Adipose tissue (tissue), 3 donors: ENCODE results near the gene EEF1AKMT4. TPM values are rescaled to one million over a fixed set of nuclear protein-coding genes. Genes with fewer than 3 reads are reported as not detected.

Experiments used
- H3K27ac ChIP-seq: one replicate; pipeline ENCODE4 v1.5.1; 2013; ENCODE audit warnings: low read depth, low read length
- WGBS, 3 donors: extraction: QIAGEN DNeasy Blood & Tissue Kit; methylation state at CpG; one replicate each; pipeline ENCODE4 v1.1.7; 2013; 5-methylcytosine and 5-hydroxymethylcytosine counted together
- polyA plus RNA-seq, 3 donors: library from polyadenylated mRNA; stranded (reverse); fragments of 200-250 nt; gene quantifications; one replicate each; pipeline ENCODE4 v1.2.3, GENCODE V29; 2013
- donor health status: healthy with polysubstance abuse.
- donor health status: Bipolar disorder and iron deficiency.
- donor health status: healthy.

The EEF1AKMT4 gene
- polyA plus RNA-seq, 3 donors, result 2.1 to 8.0 (median 4.4) TPM

- WGBS, 3 donors, result 17 to 38% (median 32%) methylated on average over 4 of the region's 4 CpGs
- H3K27ac ChIP-seq, result no peak overlapping the region
Observed at GRCh38 chr3:184234224-184234623, 15.2 kb upstream of the EEF1AKMT4 start.

- no peak overlapping the region for H3K27ac ChIP-seq
- WGBS, 3 donors, result 85 to 90% (median 87%) methylated on average over 18 to 19 of the region's 19 CpGs
Observed at GRCh38 chr3:184234671-184235380, 14.6 kb upstream of the EEF1AKMT4 start.

GRCh38 chr3:184235381-184236032 lies 14.0 kb upstream of the EEF1AKMT4 start:
- H3K27ac ChIP-seq, result no peak overlapping the region
- WGBS, 3 donors, result 79 to 95% (median 81%) methylated on average over 4 of the region's 4 CpGs

- 59 to 70% (median 65%) methylated on average over 14 of the region's 14 CpGs for WGBS, 3 donors
Observed at GRCh38 chr3:184236033-184236410, 13.4 kb upstream of the EEF1AKMT4 start.

DNA sequence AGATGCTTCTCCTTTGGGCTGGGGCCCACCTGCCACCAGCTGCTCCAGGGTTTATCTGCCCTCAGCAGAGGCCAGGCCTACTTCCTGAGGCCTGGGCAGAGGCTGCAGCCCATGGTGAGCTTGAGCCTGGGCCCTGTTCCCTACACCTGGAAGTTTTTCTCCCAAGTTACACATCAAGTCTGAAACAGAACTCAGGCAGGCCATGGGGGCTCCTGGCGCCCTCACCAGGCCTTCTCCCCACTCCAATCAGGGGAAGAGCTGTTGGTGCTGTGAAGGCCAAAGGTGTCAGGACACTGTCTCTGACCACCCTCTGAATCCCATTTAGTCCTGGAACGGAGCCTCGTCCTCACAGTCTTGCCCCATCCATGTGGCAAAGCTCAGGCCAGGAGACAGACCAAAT lies 12.8 kb upstream of the EEF1AKMT4 start:
- no peak overlapping the region for H3K27ac ChIP-seq
- 83 to 97% (median 86%) methylated on average over 3 of the region's 3 CpGs for WGBS, 3 donors

More at GRCh38 chr3:184236033-184236410, 13.4 kb upstream of the EEF1AKMT4 start:
- no peak overlapping the region for H3K27ac ChIP-seq

DNA sequence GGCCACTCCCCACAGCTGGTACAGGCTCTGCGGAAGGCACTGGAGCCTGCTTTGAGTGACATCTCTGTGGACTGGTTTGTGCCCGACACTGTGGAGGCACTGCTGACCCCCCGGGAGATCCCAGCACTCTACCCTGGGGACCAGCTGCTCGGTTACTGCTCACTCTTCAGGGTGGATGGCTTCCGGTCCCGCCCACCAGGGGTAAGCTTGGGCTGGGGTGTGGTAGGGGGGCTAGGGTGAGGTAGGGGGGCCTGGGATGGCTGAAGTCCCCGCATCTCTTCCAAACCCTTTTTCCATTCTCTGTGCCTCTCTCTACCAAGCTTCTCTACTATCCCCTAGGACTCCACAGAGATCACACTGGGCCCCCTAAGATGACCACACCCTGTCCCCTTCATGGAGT lies 12.3 kb upstream of the EEF1AKMT4 start:
- no peak overlapping the region for H3K27ac ChIP-seq
- 77 to 83% (median 80%) methylated on average over 7 of the region's 7 CpGs for WGBS, 3 donors

DNA sequence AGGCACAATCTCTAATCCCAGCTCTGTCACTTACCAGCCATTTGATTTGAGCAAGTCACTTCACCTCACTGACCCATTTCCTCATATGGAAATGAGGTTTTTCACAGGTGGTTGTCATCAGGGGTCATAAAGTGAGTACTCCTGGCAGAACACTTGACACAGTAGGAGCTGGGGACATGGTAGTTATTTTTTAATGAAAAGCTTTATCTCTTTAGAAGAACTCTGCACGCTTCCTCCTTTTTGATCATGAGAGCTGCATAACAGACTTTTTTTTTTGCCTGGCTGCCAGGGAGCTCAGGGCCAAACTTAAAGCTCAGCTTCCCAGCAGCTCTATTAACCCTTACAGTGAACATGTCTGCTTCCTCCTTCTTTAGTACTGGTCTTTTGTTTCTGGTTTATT lies 11.7 kb upstream of the EEF1AKMT4 start:
- 24 to 50% (median 43%) methylated on average over 1 of the region's 1 CpG for WGBS, 3 donors

DNA sequence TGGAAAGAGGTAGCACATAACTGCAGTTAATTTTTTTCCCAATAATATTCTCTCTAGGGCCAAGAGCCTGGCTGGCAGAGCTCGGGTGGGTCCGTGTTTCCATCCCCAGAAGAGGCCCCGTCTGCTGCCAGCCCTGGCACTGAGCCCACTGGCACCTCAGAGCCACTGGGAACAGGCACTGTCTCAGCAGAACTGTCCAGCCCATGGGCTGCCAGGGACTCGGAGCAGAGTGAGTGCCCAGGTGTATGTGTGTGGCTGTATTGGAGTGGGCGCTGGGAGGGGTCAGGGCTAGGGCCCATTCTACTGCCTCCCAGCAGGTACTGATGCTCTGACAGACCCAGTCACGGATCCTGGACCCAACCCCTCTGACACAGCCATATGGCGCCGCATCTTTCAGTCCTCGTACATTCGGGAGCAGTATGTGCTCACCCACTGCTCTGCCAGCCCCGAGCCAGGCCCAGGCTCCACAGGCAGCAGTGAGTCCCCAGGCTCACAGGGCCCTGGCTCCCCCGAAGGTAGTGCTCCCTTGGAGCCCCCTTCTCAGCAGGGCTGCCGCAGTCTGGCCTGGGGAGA lies 11.1 kb upstream of the EEF1AKMT4 start:
- 79 to 85% (median 80%) methylated on average over 13 of the region's 13 CpGs for WGBS, 3 donors
- no peak overlapping the region for H3K27ac ChIP-seq

More for the DNA sequence above, 11.7 kb upstream of the EEF1AKMT4 start:
- no peak overlapping the region for H3K27ac ChIP-seq

GRCh38 chr3:184239221-184239620 lies 10.3 kb upstream of the EEF1AKMT4 start:
- H3K27ac ChIP-seq, result no peak overlapping the region
- 91 to 98% (median 93%) methylated on average over 8 of the region's 8 CpGs for WGBS, 3 donors

DNA sequence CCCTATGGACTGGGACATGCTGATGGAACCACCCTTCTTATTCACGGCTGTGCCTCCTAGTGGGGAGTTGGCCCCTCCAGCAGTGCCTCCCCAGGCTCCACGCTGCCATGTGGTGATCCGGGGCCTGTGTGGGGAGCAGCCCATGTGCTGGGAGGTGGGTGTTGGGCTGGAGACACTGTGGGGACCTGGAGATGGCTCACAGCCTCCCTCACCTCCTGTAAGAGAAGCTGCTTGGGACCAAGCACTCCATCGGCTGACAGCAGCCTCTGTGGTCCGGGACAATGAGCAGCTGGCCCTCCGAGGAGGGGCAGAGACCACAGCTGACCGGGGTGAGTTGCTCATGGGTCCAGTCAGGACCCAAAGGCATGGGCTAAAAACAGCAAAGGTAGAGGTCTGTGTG lies 9.8 kb upstream of the EEF1AKMT4 start:
- no peak overlapping the region for H3K27ac ChIP-seq
- WGBS, 3 donors, result 78 to 85% (median 81%) methylated on average over 7 of the region's 7 CpGs

DNA sequence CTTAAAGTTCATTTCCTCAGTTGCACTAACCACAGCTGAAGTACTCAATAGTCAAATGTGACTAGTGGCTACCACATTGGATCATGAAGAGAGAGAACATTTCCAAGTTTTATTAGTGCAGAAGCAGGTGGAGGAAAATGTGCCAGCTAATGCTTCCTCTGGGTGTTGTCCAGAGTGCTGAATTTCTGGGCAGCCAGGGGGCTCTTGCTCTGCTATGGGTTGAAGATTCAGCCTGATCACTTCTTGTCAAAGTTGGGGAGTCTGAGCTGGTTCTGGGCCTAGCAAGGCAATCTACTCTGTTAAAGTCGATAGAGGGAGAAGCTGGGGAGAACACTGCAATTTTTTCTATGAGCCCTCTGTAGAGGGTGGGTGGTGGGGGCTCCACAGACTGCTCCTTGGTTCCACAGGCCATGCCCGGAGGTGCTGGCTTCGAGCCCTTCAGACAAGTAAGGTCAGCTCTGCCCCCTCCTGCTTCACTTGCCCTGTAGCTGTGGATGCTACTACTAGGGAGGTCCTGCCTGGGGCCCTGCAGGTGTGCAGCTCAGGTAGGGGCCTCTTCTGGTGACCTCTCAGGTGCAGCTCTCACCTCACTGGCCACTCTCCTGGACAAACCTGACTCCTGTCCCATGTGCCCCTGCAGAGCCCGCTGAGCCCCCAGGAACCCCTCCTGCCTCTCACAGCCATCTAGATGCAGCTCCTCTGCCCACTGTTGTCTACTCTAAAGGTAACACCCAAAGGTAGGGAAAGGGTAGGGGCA lies 8.9 kb upstream of the EEF1AKMT4 start:
- WGBS, 3 donors, result 72 to 78% (median 78%) methylated on average over 4 of the region's 4 CpGs
- no peak overlapping the region for H3K27ac ChIP-seq

- no peak overlapping the region for H3K27ac ChIP-seq
- WGBS, 3 donors, result 30 to 51% (median 45%) methylated on average over 17 of the region's 17 CpGs
Observed at GRCh38 chr3:184241141-184241446, 8.4 kb upstream of the EEF1AKMT4 start.

DNA sequence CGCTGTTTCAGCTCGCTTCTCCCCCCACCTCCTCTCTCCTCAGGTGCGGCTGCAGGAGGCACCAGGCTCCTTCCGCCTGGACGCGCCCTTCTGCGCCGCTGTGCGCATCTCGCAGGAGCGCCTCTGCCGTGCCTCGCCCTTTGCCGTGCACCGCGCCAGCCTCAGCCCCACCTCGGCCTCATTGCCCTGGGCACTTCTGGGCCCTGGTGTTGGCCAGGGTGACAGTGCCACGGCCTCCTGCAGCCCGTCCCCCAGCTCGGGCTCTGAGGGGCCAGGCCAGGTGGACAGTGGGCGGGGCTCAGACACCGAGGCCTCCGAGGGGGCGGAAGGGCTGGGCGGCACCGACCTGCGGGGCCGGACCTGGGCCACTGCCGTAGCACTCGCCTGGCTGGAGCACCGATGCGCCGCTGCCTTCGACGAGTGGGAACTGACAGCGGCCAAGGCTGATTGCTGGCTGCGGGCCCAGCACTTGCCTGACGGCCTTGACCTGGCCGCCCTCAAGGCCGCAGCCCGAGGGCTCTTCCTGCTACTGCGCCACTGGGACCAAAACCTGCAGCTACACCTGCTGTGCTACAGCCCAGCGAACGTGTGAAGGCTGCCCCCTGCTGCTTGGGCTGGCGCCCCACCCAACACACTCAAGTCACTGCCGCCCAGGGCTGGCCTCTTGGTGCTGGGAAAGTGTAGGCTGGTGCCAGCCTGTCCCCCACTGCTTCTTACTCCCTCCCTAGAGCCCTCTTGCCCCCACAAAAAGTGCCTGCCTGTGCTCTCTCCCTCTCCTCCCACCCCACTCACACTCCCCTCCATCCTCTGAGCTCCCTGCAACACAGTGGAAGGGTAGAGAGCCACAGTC lies 7.8 kb upstream of the EEF1AKMT4 start:
- no peak overlapping the region for H3K27ac ChIP-seq
- WGBS, 3 donors, result 13 to 45% (median 39%) methylated on average over 45 to 46 of the region's 46 CpGs

DNA sequence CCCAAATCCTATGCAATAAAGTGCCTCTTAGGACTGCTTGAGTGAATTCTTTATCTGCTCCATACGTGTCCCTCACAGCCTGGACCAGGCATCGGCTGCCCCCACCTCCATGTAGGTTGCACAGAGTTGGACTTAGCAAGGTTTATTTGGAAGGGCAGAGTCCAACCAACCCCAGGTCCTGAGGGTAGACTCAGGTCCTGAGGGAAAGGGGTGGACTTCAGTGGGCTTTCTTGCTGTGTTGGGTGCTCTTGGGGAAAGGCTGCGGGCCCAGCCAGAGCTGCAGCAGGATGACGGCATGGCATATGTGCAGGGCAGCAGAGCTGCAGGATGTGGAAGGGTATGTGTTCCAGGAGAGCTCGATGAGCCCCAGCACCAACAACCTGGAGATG lies 7.2 kb upstream of the EEF1AKMT4 start:
- no peak overlapping the region for H3K27ac ChIP-seq
- 65 to 88% (median 84%) methylated on average over 5 of the region's 5 CpGs for WGBS, 3 donors

GRCh38 chr3:184248454-184249411 lies 739 bp upstream of the EEF1AKMT4 start, which contains the start of gene ALG3:
Gene ALG3 (minus strand): TSS chr3:184248962. CDS start chr3:184248940, 22 bp downstream.
- 0 to 1% (median 0%) methylated on average over 39 to 49 of the region's 49 CpGs for whole genome bisulfite sequencing, 3 donors
- peak within 1 kb of the TSS; percentile 68 for H3K27ac ChIP-seq

GRCh38 chr3:184250167-184250828 lies 826 bp downstream of the EEF1AKMT4 start:
- H3K27ac ChIP-seq, result no peak overlapping the region
- 13 to 14% (median 13%) methylated on average over 20 of the region's 20 CpGs for WGBS, 3 donors
